PC-9 (cell line): ENCODE data around the gene FAM237A.

Source experiments
- CTCF ChIP-seq: fragments of 200-600 bp; sonication (generic); conservative IDR thresholded peaks from 2 replicates; pipeline ENCODE4 v1.6.1; 2017; ENCODE audit warnings: mixed run types, antibody characterized with exemption, mild to moderate bottlenecking, moderate library complexity
- EZH2 ChIP-seq: fragments of 200-600 bp; sonication (generic); IDR thresholded peaks from 2 replicates; pipeline ENCODE4 v1.8.0; 2017; ENCODE audit warnings: antibody characterized with exemption, low read depth

- TF ChIP-seq EZH2 (no peak), CTCF (no peak)
Observed at GRCh38 chr2:206688990-206689389, 46.7 kb downstream of the FAM237A start.
